Upper lobe of left lung (tissue), 6 donors: ENCODE measurements around the gene ATF5. TPM values are rescaled to one million over a fixed set of nuclear protein-coding genes. Genes with fewer than 3 reads are reported as not detected.

ENCODE experiments used
- ATAC-seq, 2 donors: fragments of 200-7000 bp; cut with Tn5 transposase; one replicate each; pipeline ENCODE4 v1.9.1; 2022; ENCODE audit warnings: mild to moderate bottlenecking in 2 of 2, moderate library complexity in 2 of 2; ENCODE audit not compliant: low FRiP score in 2 of 2
- DNase-seq, 2 donors: peaks; one replicate each; pipeline ENCODE4 v3.0.0-alpha.2; 2019 to 2020
- H3K27ac ChIP-seq, 4 donors: fragments of 200-600 bp; sonication (generic); one replicate each; pipeline ENCODE4 v1.5.1; 2016 to 2019
- H3K27me3 ChIP-seq, 4 donors: fragments of 200-600 bp; sonication (generic); one replicate each; pipeline ENCODE4 v1.5.1; 2017 to 2019
- H3K36me3 ChIP-seq, 4 donors: fragments of 200-600 bp; sonication (generic); one replicate each; pipeline ENCODE4 v1.5.1; 2016 to 2019
- H3K4me1 ChIP-seq, 4 donors: fragments of 200-600 bp; sonication (generic); one replicate each; pipeline ENCODE4 v1.5.1; 2018 to 2019
- H3K4me3 ChIP-seq, 4 donors: fragments of 200-600 bp; sonication (generic); one replicate each; pipeline ENCODE4 v1.5.1; 2017 to 2019; ENCODE audit warnings: mild to moderate bottlenecking in 2 of 4, moderate library complexity in 1 of 4
- H3K9me3 ChIP-seq, 4 donors: fragments of 200-600 bp; sonication (generic); one replicate each; pipeline ENCODE4 v1.5.1; 2018 to 2019
- EP300 ChIP-seq, 4 donors: sonication (generic); formaldehyde crosslinking; IDR thresholded peaks; one replicate each; pipeline ENCODE4 v1.5.1; 2017; ENCODE audit warnings: antibody characterized with exemption in 4 of 4, control low read depth in 2 of 4
- POLR2A ChIP-seq, 4 donors: fragments of 450-650 bp; IDR thresholded peaks; one replicate each; pipeline ENCODE4 v1.5.1; 2016 to 2017; ENCODE audit warnings: antibody characterized with exemption in 4 of 4, mild to moderate bottlenecking in 2 of 4
- POLR2AphosphoS5 ChIP-seq, 2 donors: sonication (generic); formaldehyde crosslinking; IDR thresholded peaks; one replicate each; pipeline ENCODE4 v1.5.1; 2017; ENCODE audit warnings: antibody characterized with exemption in 2 of 2
- WGBS, 2 donors: methylation state at CpG; one replicate each; pipeline ENCODE4 v1.1.5; 2017 to 2018; 5-methylcytosine and 5-hydroxymethylcytosine counted together
- total RNA-seq, 6 donors: library from RNA; depleted of rRNA in 4 of 6; stranded (reverse); fragments of >200 nt in 4 of 6; gene quantifications; one replicate each; pipeline versions ENCODE4 v1.1.0 to v1.2.1, GENCODE V29; 2016 to 2021
- TF ChIP-seq, protein P1 (sequence below), 6 experiments: fragments of 450-650 bp in 4 of 6; fragments of 200-600 bp in 2 of 6; sonication (generic) in 2 of 6; IDR thresholded peaks; one replicate each; pipeline ENCODE4 v1.5.1; 2016 to 2019; ENCODE audit warnings: antibody characterized with exemption in 6 of 6
- donor health status: DM: no; HTN: no; CAD: no; lungs with moderate emphysema.
- donor health status: DM: no; HTN: yes; CAD: no; lungs with severe emphysema.

ATF5 gene
- total RNA-seq, 6 donors from 2014 or later = 10.0 to 25.8 (median 15.3) TPM

- TF ChIP-seq, protein P1, sequence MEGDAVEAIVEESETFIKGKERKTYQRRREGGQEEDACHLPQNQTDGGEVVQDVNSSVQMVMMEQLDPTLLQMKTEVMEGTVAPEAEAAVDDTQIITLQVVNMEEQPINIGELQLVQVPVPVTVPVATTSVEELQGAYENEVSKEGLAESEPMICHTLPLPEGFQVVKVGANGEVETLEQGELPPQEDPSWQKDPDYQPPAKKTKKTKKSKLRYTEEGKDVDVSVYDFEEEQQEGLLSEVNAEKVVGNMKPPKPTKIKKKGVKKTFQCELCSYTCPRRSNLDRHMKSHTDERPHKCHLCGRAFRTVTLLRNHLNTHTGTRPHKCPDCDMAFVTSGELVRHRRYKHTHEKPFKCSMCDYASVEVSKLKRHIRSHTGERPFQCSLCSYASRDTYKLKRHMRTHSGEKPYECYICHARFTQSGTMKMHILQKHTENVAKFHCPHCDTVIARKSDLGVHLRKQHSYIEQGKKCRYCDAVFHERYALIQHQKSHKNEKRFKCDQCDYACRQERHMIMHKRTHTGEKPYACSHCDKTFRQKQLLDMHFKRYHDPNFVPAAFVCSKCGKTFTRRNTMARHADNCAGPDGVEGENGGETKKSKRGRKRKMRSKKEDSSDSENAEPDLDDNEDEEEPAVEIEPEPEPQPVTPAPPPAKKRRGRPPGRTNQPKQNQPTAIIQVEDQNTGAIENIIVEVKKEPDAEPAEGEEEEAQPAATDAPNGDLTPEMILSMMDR (IDR thresholded peaks at IDR 0.05) = no peak
- TF ChIP-seq EP300 (IDR thresholded peaks at IDR 0.05) = no peak
- TF ChIP-seq POLR2A (IDR thresholded peaks at IDR 0.05) = no peak
- no peak for TF ChIP-seq POLR2AphosphoS5 (IDR thresholded peaks at IDR 0.05)
- H3K9me3 ChIP-seq = no peaks in the 10 kb centered on the region
- H3K27ac ChIP-seq = no peak overlapping the region
- H3K4me1 ChIP-seq = peaks cover 0 to 12% (median 3%) of the 10 kb centered on the region in 4 donors
- H3K27me3 ChIP-seq = no peaks in the 10 kb centered on the region
- H3K36me3 ChIP-seq = peaks cover 0 to 18% (median 12%) of the 10 kb centered on the region in 4 donors
- WGBS, 2 donors = 17 to 82% methylated on average over 1 to 8 of the region's 12 CpGs
- DNase-seq = no peak
- H3K4me3 ChIP-seq = no peak overlapping the region
- ATAC-seq = no peak
These were observed 43.0 kb downstream of the ATF5 start for GRCh38 chr19:49971991-49972411.

DNA sequence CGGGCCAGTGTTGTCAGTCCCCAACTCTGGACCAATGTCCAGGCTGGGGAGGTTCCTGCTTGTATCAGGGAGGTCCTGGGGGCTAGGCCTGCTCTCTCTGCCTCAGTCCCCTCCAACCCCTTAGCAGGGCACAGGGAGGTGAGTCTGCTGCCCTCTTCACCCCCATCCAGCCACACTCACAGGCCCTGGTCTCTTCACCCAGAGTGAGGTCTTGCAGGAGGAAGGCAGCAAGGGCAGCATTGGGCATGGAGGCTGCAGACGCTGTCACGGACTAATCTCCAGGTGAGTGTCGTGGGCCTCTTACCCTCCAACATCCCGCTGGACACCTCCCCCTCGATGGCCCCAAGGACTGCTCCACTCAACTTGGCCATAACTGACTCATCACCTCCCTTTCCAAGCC, 43.8 kb downstream of the ATF5 start:
- Histone ChIP-seq H3K36me3 (peaks cover under 1 to 26% (median 21%) of the 10 kb centered on the region in 4 donors), H3K9me3 (no peaks in the 10 kb centered on the region), H3K4me3 (no peak overlapping the region), H3K27me3 (no peaks in the 10 kb centered on the region), H3K27ac (no peak overlapping the region), H3K4me1 (peaks cover 0 to 12% (median 3%) of the 10 kb centered on the region in 4 donors)
- no peak for TF ChIP-seq POLR2AphosphoS5 (IDR thresholded peaks at IDR 0.05)
- no peak for TF ChIP-seq EP300 (IDR thresholded peaks at IDR 0.05)
- no peak for TF ChIP-seq POLR2A (IDR thresholded peaks at IDR 0.05)
- TF ChIP-seq, protein P1 (IDR thresholded peaks at IDR 0.05) = no peak
- DNase-seq (no peak), ATAC-seq (no peak)
- WGBS, 2 donors = 86 to 94% methylated on average over 5 to 6 of the region's 6 CpGs

- H3K27ac ChIP-seq = no peak overlapping the region
- peak in 1 of 2 donors; percentile 57 for ATAC-seq
- no peaks in the 10 kb centered on the region for H3K27me3 ChIP-seq
- H3K4me1 ChIP-seq = peaks cover 0 to 6% (median 1%) of the 10 kb centered on the region in 4 donors
- peaks cover 9 to 38% (median 31%) of the 10 kb centered on the region in 4 donors for H3K36me3 ChIP-seq
- no peaks in the 10 kb centered on the region for H3K9me3 ChIP-seq
- peak; percentile 40 to 79 for DNase-seq
- TF ChIP-seq, protein P1 (IDR thresholded peaks at IDR 0.05) = no peak
- TF ChIP-seq POLR2AphosphoS5 (IDR thresholded peaks at IDR 0.05) (peak in 1 of 2 donors; percentile 27), EP300 (IDR thresholded peaks at IDR 0.05) (no peak), POLR2A (IDR thresholded peaks at IDR 0.05) (no peak)
- no peak overlapping the region for H3K4me3 ChIP-seq
- 76 to 86% methylated on average over 16 to 18 of the region's 18 CpGs for WGBS, 2 donors
These were observed 45.0 kb downstream of the ATF5 start for GRCh38 chr19:49973987-49974386.

- TF ChIP-seq POLR2A (IDR thresholded peaks at IDR 0.05) = no peak
- no peak for TF ChIP-seq EP300 (IDR thresholded peaks at IDR 0.05)
- TF ChIP-seq, protein P1 (IDR thresholded peaks at IDR 0.05) = no peak
- TF ChIP-seq POLR2AphosphoS5 (IDR thresholded peaks at IDR 0.05) = no peak
- DNase-seq (no peak), ATAC-seq (no peak)
- no peak overlapping the region for H3K27ac ChIP-seq
- no peak overlapping the region for H3K4me3 ChIP-seq
- H3K4me1 ChIP-seq = peaks cover 0 to 5% (median 0%) of the 10 kb centered on the region in 4 donors
- H3K9me3 ChIP-seq = no peaks in the 10 kb centered on the region
- no peaks in the 10 kb centered on the region for H3K27me3 ChIP-seq
- H3K36me3 ChIP-seq = peaks cover 9 to 42% (median 34%) of the 10 kb centered on the region in 4 donors
- 87 to 88% methylated on average over 3 to 7 of the region's 7 CpGs for WGBS, 2 donors
These were observed 46.0 kb downstream of the ATF5 start for GRCh38 chr19:49975051-49975450.

- ATAC-seq = no peak
- Histone ChIP-seq H3K9me3 (no peaks in the 10 kb centered on the region), H3K4me1 (peaks cover 0 to 5% (median 0%) of the 10 kb centered on the region in 4 donors), H3K36me3 (peaks cover 9 to 54% (median 42%) of the 10 kb centered on the region in 4 donors), H3K27ac (no peak overlapping the region), H3K4me3 (no peak overlapping the region), H3K27me3 (no peaks in the 10 kb centered on the region)
- TF ChIP-seq, protein P1 (IDR thresholded peaks at IDR 0.05) = no peak
- TF ChIP-seq POLR2AphosphoS5 (IDR thresholded peaks at IDR 0.05) (no peak), POLR2A (IDR thresholded peaks at IDR 0.05) (no peak), EP300 (IDR thresholded peaks at IDR 0.05) (no peak)
- WGBS, 2 donors = 80 to 85% methylated on average over 3 of the region's 3 CpGs
- no peak for DNase-seq
These were observed 47.5 kb downstream of the ATF5 start for GRCh38 chr19:49976496-49976895.
